Measurements from ENCODE around the gene RPS2.

- TF ChIP-seq CTCF (IDR thresholded peaks at IDR 0.05; ENCODE audit: low read length), result no peak
- no peak for TF ChIP-seq EZH2 (IDR thresholded peaks at IDR 0.05; ENCODE audit: borderline replicate concordance, low read length)
Measured at GRCh38 chr16:1966460-1966859, 1.8 kb upstream of the RPS2 start, which contains the start of gene RNF151.

Measured in OCI-LY1 (cell line).